ENCODE results near the gene PTPRG.

Gene PTPRG

DNA sequence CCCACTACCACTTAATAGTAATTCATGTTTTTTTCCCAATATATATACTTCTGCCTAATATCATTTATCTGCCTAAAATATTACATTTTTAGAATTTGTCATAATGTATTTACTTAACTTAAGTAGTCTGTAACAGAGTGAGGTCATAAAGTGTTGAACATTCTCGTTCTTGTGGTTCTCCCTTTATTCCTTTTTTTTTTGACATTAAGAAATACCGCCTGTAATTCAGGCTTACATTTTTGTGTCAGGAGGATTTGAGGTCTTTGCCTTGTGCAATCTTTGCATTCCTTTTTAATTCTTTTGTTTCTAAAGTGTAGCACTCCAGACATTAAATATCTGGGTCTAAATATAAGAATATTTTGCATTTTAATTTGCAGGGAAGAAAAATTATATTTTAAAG is 315.4 kb downstream of the PTPRG start:
- DNase-seq, result no peak

DNA sequence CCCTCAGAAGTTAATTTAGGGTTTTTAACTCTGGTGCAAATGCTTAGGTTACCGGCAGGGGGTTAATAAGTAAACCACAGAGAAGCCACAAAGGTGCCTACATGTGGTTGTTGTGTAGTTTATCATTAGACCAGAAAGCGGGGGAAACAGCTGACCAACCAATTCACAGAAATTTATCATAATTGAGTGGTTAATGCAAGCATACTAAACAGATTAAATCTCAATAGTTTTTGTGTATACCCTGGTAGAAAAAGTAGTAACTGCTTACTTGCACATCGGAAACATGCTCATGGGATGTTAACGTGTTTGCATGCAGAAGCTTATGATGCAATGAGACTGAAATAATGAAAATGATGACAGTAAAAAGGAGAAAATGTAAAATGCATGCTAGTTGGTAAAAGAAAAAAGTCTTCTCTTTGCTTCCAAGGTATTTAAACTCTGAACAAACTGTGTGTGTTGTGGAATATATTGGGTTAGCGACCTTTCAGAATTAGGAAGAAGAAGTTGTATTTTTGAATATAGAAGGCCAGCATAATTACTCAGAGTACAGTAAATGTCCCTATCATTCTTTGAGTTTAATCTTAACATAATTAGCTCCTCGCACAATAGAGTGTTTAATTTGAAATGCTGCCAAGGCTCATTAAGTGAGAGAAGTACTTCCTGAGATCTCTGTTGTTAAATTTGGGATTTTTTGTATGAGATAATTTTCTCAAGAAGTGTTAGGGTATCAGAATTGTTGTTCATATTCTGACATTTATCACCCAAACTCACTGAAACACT is 316.2 kb downstream of the PTPRG start:
- DNase-seq, result no peak

DNA sequence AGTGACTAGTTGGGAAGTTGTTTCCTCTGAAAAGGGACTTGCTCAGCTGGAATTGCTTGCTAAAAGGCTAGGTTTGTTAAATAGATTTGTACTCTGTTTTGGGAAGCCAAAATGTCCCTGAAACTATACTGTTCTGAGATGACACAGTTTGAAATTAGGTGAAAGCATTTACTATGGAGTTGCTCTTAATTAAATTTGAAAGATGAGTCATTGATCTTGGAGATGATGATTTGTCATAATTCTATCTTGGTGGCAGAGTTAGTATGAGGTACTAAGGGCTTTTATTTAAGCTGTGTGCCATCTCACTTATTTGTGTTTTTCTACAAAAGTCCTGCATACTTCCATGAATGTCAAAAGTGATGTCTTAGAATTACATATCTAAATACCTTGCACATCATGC is 320.9 kb downstream of the PTPRG start:
- no peak for DNase-seq

DNA sequence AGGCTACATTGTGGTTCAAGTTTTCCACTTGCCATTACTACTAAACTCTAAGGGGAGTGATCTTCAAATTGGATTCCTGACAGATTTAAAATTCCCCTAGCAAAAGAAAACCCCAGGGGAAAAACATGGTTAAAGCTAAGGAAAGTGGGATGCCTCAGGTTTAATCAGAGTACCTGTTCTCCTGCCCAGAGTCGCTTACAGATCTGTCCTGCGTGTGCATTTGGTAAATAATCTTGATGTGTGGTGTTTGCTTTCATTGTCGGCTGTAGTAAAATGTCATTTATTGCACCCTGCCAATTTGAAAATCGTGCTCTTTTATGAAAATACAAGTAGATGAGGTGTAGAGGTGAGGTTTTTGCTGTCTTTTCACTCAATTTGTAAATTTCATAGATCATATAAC is 323.4 kb downstream of the PTPRG start:
- DNase-seq, result no peak

DNA sequence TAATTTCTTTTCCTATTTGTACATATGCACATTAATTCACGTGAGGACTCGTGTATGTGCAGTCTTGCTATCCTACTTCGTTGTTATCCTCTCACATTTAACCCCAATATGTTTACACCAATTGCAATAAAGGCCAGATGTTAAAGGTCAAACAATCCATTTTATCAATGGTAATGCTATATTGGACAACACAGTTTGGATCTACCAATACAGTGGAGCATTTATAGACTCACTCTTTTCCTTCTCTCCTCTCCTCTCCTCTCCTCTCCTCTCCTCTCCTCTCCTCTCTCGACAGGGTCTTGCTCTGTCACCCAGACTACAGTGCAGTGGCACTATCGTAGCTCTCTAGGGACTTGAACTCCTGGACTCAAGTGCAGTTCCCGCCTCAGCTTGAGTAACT is 324.0 kb downstream of the PTPRG start:
- DNase-seq, result no peak

DNA sequence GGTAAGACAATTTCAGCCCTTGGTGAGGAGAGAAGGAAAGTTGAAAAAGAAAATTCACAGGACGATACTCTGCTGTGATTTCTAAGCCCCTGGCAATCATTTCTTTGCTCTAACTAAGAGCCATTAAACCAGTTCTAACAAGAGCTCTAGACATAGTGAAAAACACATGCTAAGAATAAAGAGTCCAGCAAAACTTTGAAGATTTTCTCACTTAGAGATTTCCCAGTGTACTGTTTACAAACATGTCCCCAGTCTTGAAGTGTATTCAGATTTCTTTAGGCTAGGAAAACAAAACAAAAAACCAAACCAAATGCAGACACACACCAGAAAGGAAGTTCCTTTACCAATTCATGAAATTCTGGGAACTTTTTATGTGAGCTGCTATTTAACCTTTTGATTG is 325.8 kb downstream of the PTPRG start:
- no peak for DNase-seq

DNA sequence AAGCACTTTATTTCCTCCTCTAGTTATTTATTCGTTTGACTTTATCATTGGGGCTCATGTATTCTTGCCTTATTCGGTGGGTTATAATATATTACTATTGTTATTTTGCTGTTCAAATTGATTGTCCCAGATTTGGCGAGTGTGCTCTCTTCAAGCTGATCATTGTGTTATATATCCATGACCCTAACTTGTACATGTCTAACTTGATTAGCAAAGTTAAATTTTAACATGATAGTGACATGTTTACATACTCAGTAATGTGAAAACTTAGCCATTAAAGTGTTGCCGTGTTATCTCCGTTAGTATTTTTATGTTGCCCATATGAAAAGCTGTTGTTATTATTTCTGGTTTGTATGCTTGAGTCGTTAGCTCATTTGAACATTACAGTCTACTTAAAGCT is 327.9 kb downstream of the PTPRG start:
- no peak for DNase-seq

DNA sequence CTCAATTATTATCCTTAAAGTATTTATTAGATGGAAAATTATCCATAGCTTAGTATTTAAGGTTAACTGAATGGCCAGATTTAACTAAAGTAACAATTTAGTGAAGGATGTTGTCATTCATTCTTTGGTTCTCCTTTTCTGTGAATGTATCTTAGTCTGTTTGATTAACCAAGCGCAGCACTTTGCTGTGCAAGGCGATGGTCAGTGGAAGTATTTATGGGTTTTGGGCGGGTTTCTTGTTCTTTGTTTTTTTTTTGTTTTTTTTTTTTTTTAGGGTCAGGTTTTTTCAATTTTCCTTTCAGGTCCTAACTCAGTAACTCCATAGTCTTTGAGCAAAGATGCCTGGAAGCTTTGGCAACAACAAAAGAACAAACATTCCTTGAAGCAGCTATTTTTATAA is 328.8 kb downstream of the PTPRG start:
- no peak for DNase-seq

DNA sequence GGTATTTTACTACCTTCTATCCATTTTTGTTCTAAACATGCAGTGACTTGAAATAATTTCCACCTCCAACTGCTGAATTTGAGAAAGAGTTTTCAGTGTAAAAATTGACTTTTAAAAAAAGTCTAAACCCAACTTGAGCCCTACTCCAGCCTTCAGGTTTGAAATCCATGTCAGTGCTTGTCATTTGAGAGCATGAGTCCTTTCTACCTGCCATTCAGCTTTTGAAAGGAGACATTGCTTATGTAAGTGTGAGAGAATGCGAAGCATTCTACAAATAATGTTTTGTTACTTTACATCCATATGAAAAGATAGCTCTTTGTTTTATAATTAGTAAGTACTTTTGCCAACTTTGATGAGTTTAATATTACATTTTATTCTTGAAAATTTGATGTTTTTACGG is 329.2 kb downstream of the PTPRG start:
- no peak for DNase-seq

DNA sequence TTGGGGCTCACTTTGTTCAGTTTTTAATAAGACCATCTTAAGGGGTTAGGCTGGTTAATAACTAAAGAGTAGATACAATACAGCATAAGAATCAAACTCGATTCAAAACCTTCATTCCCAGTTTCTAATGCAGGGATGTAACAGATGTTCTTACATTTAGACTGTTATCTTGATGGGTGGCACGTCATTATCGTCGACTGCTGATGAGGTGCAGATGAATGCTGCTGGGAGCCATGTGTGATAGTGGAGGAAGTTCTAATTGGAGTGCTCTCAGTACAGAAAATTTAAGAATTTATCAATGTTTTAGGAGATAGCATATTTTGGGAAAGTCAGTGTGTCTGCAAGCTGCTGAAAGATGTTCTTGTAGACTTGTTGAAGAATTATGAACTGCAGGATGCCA is 331.5 kb downstream of the PTPRG start:
- no peak for DNase-seq

DNA sequence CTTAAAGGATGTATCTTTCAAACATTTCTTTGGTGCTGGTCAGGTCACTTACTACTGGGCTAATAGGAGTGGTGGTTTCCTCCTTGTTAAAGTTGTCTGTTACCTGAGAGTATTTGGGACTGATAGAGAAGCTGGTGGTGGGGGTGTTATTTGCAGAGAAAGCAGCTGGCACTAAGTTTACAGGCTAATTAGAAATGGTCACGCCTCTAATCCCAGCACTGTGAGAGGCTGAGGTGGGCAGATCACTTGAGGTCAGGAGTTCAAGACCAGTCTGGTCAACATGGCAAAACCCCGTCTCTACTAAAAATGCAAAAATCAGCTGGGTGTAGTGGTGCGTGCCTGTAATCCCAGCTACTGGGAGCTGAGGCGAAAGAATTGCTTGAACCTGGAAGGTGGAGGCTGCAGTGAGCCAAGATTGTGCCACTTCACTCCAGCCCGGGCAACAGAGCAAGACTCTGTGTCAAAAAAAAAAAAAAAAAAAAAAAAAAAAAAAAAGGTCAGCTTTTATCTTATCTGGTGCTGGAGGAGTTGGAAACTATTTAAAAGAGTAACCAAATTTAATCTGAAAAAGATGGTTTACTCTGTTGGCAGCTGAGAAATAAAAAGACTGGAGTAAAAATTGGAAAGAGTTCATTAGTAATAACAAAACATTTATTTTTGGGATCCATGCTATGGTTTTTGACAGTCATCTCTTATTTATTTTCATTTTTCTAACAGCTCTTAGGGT is 332.6 kb downstream of the PTPRG start:
- no peak for DNase-seq

DNA sequence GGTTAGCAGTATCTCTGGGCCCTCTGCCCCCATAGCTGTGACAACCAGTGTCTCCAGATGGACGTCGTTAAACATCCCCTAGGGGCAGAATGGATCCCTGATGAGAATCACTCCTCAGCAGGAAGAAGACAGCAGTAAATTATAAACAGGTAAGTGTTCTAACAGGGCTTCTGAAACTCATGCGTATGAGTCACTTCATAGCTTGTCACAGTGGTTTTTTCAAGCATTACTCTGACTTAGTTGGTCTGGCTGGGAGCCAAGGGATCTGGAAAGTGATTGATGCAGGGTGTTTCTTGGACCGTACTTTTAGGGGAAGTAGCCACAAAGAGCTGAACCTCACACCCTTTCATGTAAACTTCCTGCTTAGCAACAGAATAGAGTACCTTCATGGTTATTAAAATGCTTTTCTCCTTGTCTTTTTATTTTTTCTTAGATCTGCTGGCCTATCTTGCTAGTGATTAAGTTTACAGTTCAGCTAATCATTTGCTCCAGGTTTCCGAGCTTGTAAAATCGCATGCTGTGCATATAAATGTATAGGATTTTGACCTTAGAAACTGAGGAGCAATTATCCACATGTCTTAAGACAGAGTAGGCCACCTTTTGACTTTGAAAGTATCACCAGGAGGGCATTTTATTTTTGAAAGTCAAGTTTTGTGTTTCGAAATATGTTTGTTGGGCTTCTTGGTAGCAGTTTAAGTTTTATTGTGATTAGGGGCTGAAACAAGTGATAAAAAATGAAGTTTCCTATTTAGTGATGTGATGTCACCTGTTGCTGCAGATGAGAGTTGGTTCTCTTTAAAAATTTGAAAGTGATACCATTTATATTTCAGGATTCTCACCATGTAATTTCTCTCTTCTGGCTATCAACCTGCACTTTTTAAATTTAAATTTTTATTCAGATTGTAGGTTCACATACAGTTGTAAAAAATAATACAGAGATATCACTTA is 333.9 kb downstream of the PTPRG start:
- no peak for DNase-seq

DNA sequence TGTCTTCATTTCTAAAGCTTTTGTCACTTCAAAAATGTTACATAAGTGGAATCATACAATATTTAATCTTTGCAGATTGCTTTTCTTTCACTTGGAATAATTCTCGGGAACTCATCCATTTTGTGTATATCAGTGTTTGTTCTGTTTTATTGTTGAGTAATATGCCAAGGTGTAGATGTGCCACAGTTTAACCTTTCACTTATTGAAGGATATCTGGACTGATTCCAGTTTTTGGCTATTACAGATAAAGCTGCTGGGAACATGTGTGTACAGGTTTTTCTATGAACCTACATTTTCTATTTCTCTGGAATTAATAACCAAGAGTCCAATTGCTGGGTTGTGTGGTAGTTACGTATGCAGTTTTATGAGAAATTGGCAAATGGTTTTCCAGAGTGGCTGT is 334.9 kb downstream of the PTPRG start:
- no peak for DNase-seq

DNA sequence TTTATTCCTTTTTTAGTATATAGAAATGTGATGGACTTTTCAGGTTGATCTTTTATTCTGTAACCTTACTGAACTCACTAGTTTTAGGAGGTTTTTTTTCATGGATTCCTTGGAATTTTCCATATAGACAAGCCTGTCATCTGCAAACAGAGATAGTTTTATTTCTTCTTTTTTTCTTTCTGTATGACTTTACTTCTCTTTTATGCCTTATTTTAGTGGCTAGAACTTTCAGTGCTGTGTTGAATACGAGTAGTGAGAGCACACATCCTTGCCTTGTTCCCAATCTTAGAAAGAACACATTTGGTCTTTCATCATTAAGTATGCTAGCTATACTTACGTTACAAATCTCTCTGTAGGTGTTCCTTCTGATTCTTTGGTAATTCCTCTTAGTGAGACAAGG is 336.5 kb downstream of the PTPRG start:
- no peak for DNase-seq

DNA sequence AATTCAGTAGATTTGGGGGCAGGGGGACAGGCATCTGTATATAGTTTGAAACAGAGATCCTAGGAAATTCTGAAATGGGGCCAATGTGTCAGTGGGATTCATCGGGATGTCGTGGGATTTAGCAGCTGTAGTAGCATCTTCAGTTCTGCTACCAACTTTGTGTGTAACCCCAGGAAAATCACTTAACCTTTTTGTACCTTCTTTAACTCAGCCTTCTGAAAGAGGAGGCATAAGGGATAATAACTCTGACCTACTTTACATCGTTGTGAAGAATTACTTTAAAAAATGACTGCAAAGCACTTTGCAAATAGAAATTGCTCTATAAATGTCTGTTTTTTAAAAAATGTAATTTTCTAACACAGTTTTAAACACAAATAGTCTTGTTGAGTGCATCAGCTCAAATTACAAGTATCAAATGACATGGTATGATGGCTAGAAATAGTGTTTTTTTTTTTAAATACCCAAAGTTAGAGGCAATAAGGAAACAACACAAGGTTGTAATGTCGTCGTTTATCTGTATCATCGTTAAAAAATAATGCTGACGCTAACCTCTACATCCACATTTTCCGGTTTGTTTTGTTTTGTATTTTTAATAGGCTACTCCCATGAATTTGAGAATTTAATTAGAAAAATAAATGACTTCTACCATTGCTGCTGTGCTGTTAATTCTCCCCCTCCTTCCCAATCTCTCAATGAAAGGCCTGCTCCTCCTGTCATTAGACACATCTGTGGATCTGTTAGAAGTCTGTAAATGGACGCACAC is 338.5 kb downstream of the PTPRG start:
- no peak for DNase-seq

DNA sequence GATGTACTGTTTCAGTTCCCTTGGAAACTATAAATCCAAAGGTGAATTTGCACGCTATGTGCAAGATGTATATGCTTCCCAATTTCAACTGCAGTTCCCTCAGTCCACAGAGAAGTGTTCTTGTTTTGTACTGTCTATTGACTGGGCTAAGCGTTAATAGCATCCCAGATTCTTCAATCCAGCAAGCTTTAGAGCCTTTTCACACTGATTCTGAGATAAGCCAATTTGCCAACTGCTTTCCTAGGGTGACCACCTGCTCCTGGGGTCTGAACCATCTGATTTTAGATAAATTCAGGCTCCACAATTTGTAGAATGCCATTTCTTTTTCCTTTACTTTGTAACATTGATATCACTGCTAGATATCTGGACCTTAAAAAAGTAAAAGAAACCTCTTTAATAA is 340.1 kb downstream of the PTPRG start:
- DNase-seq, result no peak

DNA sequence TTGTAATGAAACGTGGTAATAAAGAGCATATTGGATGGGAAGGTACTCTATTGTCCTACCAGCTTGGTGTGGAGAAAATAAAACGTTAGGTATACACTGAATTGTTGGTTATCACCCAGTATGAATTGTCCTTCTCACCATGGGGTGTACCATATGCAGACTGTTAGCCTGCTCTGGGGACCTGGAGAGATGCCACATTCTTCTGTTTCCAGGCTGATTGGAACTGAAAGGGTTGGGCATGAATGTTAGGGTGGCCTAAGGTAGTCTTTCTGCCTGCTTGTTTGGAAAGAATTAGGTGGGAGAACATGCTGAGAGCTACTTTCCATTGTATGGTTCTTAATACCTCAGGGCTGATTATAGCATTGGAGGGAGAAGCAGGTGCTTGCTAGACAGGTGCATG is 340.6 kb downstream of the PTPRG start:
- DNase-seq, result no peak

DNA sequence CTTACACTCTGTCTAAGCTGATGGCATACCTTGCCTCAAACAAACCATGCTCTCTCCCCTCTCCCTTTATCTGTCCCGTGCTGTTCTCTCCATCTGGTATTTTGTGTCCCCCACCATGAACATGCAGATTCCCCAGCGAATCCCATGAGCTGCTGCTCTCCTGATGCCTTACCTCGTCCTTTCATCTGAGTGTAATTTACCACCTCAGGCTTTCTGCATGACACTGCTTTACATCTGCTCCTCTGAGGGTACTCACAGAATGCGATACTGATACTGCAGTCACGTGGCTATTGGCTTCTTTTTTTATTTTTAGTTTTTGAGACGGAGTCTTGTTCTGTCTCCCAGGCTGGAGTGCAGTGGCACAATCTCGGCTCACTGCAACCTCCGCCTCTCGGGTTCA is 341.7 kb downstream of the PTPRG start:
- DNase-seq, result no peak

DNA sequence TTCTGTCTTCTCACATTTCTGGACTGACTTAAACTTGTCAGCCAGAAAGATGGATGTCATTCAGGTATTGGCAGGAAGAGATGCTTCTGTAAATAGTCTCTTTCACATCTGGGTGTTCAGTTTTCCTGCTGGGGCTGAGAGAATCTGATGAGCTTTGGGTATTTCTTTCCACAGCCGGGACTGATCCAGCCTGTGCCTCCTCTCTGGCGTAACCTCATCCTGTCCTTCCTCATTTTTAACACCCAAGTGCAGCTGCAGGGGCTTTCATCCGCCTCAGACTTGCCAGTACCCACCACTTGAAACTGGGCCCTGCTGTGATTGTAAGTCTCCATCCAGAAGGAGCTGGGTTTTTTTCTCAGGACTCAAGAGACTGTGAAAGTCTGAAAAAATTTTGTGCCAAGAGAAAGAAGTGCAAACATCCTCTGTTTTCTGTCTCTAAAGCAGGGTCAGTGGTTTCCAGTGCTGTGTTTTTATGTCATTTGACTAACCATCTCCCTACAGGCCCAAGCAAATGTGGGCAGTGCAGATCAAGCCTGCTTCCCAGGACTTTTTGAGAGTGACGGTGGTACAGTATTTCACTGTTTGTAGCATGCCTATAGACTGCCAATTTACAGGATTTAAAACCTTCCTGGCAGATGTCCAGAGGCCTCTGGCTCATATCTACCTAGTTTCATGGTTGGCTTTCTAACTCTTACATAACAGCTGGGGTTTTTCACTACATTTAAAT is 342.7 kb downstream of the PTPRG start:
- no peak for DNase-seq

DNA sequence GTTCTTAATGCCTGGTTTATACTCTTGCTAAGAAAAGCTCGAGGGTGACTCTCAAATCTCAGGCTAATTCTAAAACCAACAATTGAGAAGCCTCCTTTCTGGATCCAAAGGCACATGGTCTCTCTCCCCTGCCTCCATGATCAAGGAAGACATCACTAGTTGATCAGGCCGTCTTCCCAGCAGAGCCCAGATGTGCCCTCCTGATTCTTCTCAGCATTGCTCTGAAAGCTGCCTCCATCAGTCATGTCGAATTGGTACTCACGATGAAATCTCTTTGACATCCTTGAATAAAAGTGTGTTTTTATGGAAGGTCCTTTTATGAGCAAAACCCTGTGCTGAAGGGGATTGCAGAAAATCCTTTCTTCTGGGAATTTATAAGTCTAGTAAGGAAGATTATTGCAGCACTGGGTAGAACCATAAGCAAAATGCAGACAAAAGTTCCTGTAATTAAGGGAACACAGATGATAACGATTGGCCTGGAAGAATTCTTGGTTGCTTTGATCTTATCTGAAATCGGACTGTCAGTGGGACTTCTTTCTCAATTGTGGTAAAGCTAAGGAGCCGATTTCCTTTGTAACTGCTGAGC is 345.9 kb downstream of the PTPRG start:
- no peak for DNase-seq

DNA sequence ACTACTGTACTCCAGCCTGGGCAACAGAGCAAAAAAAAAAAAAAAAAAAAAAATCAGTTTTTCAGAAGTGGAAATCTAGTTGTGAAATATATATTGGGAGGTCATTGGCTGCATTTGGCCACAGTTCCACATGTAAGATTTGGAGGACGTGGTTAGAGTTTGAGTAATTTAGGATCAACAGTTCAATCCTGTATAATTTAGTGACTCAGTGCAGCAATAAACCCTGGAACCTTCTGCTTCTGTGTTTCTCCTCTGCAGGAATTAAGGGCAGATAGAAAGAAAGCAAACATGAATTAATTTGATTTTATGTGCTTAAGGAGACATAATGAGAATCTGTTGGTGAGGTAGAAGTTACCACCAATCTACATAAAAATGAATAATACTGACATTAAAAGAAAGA is 347.0 kb downstream of the PTPRG start:
- DNase-seq, result no peak

DNA sequence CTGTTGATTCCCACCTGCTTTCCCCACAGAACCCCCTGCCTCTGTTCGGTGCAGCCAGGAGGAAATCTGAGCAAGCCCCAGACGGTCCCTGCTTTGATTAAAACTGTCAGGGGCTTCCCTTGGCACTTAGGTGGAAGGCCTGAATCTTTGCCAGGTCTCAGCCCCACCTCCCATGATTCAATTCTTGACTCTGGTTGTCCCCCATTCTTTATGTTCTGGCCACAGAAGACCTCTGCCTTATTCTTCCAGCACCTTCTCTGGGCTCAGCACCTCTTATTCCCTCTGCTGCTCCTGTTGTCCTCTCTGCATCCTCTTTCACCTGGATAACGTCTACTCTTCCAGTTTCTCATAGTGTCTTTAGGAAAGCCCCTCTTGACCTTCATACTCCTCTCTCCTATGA is 349.4 kb downstream of the PTPRG start:
- no peak for DNase-seq

All from stimulated activated naive CD4-positive, alpha-beta T cell treated with Interleukin-2 at 50 U/mL for 16 hours (primary cell).